ENCODE measurements around the gene KIAA1755.

Gene KIAA1755

GRCh38 chr20:38239441-38239840 lies 21.1 kb downstream of the KIAA1755 start:
- Histone ChIP-seq H3K4me2 (ENCODE audit: low read depth, low read length, poor library complexity, severe bottlenecking) (no peak overlapping the region), H3K9ac (ENCODE audit: low read length) (no peak overlapping the region)

GRCh38 chr20:38238829-38239228 lies 21.7 kb downstream of the KIAA1755 start:
- Histone ChIP-seq H4K20me1 (ENCODE audit: low read depth, low read length) (no peaks in the 10 kb centered on the region), H2AFZ (ENCODE audit: low read depth, low read length, severe bottlenecking) (no peak overlapping the region), H3K9ac (ENCODE audit: low read length) (no peak overlapping the region), H3K4me3 (ENCODE audit: insufficient read depth, low read length, poor library complexity, severe bottlenecking) (no peak overlapping the region), H3K27ac (ENCODE audit: low read depth, low read length) (no peak overlapping the region), H3K79me2 (ENCODE audit: insufficient read depth, low read length) (no peaks in the 10 kb centered on the region), H3K4me2 (ENCODE audit: low read depth, low read length, poor library complexity, severe bottlenecking) (no peak overlapping the region), H3K9me3 (ENCODE audit: insufficient read depth, low read length) (peaks cover 20% of the 10 kb centered on the region; the same call in 1 of the 2 replicates), H3K9me2 (replicated peaks; ENCODE audit: insufficient read depth, low read length) (no peaks in the 10 kb centered on the region), H3K36me3 (ENCODE audit: low read length) (no peaks in the 10 kb centered on the region), H3K27me3 (ENCODE audit: low read length) (no peaks in the 10 kb centered on the region), H3F3A (ENCODE audit: insufficient read depth) (no peaks in the 10 kb centered on the region)
- TF ChIP-seq EZH2phosphoT487 (conservative IDR thresholded peaks at IDR 0.05; ENCODE audit: low read length) (no peak), CTCF (IDR thresholded peaks at IDR 0.05; ENCODE audit: insufficient read depth, low read length, poor library complexity, severe bottlenecking) (no peak)

More at GRCh38 chr20:38239441-38239840, 21.1 kb downstream of the KIAA1755 start:
- no peaks in the 10 kb centered on the region for H3K9me2 ChIP-seq (replicated peaks; ENCODE audit: insufficient read depth, low read length)
- H3K27me3 ChIP-seq (ENCODE audit: low read length), result no peaks in the 10 kb centered on the region
- H3F3A ChIP-seq (ENCODE audit: insufficient read depth), result no peaks in the 10 kb centered on the region
- no peaks in the 10 kb centered on the region for H4K20me1 ChIP-seq (ENCODE audit: low read depth, low read length)
- no peak overlapping the region for H3K27ac ChIP-seq (ENCODE audit: low read depth, low read length)
- no peaks in the 10 kb centered on the region for H3K79me2 ChIP-seq (ENCODE audit: insufficient read depth, low read length)
- H3K36me3 ChIP-seq (ENCODE audit: low read length), result no peaks in the 10 kb centered on the region
- TF ChIP-seq EZH2phosphoT487 (conservative IDR thresholded peaks at IDR 0.05; ENCODE audit: low read length) (no peak), CTCF (IDR thresholded peaks at IDR 0.05; ENCODE audit: insufficient read depth, low read length, poor library complexity, severe bottlenecking) (no peak)
- peaks cover 20% of the 10 kb centered on the region; the same call in 1 of the 2 replicates for H3K9me3 ChIP-seq (ENCODE audit: insufficient read depth, low read length)
- no peak overlapping the region for H2AFZ ChIP-seq (ENCODE audit: low read depth, low read length, severe bottlenecking)
- no peak overlapping the region for H3K4me3 ChIP-seq (ENCODE audit: insufficient read depth, low read length, poor library complexity, severe bottlenecking)

- TF ChIP-seq CTCF (IDR thresholded peaks at IDR 0.05; ENCODE audit: insufficient read depth, low read length, poor library complexity, severe bottlenecking) (no peak), EZH2phosphoT487 (conservative IDR thresholded peaks at IDR 0.05; ENCODE audit: low read length) (no peak)
- no peaks in the 10 kb centered on the region for H3K27me3 ChIP-seq (ENCODE audit: low read length)
- no peak overlapping the region for H3K4me2 ChIP-seq (ENCODE audit: low read depth, low read length, poor library complexity, severe bottlenecking)
Observed at GRCh38 chr20:38237381-38237780, 23.2 kb downstream of the KIAA1755 start.

More at GRCh38 chr20:38237381-38237780, 23.2 kb downstream of the KIAA1755 start:
- no peaks in the 10 kb centered on the region for H4K20me1 ChIP-seq (ENCODE audit: low read depth, low read length)
- H3K9me3 ChIP-seq (ENCODE audit: insufficient read depth, low read length), result peaks cover 9% of the 10 kb centered on the region; the same call in 1 of the 2 replicates
- H3K9ac ChIP-seq (ENCODE audit: low read length), result no peak overlapping the region
- no peak overlapping the region for H3K27ac ChIP-seq (ENCODE audit: low read depth, low read length)
- no peak overlapping the region for H3K4me3 ChIP-seq (ENCODE audit: insufficient read depth, low read length, poor library complexity, severe bottlenecking)
- H3K36me3 ChIP-seq (ENCODE audit: low read length), result no peaks in the 10 kb centered on the region
- no peaks in the 10 kb centered on the region for H3K9me2 ChIP-seq (replicated peaks; ENCODE audit: insufficient read depth, low read length)
- no peaks in the 10 kb centered on the region for H3K79me2 ChIP-seq (ENCODE audit: insufficient read depth, low read length)
- no peak overlapping the region for H2AFZ ChIP-seq (ENCODE audit: low read depth, low read length, severe bottlenecking)
- no peaks in the 10 kb centered on the region for H3F3A ChIP-seq (ENCODE audit: insufficient read depth)

All from SU-DHL-6 (cell line).